ENCODE results near the gene NELFCD.
"Not testable (repeated sequence)": the region's sequence is repeated elsewhere in the genome, so short reads cannot be mapped to it uniquely, and the experiment has no call there.

NELFCD gene

DNA sequence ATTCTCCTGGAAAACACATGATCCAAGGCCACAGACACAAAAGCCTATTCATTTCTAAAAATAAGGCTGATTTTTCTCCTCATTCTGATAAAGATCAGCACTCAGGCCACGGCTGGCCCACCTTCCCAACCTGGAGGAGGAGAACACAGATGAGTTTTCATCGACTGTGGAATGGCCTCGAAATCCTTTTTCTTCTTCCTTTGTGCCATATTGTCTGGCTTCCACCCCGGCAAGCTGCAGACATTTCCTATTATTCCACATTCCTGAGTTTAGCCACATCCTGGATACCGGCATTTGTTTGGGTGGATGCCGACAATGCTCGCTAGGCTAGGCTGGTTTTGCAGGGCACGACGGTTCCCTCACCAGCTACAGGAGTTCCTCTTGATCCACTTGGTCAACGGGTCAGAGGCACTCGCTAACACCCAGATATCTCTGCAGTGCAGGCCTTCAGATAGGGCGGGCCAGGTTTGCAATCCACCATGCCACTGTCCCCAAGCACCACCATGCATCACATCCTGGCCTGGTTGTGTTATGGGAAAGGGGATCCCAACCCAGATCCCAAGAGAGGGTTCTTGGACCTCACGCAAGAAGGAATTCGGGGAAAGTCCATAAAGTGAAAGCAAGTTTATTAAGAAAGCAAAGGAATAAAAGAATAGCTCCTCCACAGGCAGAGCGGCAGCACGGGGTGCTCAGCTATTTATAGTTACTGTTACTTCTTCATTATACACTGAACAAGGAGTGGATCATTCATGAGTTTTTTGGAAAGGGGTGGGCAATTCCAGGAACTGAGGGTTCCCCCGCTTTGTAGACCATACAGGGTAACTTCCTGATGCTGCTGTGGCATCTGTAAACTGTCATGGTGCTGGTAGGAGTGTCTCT, 30.2 kb downstream of the NELFCD start:
- no peak for DNase-seq

DNA sequence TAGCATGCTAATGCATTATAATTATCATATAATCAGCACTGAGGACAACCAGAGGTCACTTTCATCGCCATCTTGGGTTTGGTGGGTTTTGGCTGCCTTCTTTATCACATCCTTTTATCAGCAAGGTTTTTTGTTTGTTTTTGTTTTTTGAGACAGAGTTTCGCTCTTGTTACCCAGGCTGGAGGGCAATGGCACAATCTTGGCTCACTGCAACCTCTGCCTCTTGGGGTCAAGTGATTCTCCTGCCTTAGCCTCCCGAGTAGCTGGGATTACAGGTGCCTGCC, 30.8 kb downstream of the NELFCD start:
- not testable (repeated sequence) for DNase-seq

DNA sequence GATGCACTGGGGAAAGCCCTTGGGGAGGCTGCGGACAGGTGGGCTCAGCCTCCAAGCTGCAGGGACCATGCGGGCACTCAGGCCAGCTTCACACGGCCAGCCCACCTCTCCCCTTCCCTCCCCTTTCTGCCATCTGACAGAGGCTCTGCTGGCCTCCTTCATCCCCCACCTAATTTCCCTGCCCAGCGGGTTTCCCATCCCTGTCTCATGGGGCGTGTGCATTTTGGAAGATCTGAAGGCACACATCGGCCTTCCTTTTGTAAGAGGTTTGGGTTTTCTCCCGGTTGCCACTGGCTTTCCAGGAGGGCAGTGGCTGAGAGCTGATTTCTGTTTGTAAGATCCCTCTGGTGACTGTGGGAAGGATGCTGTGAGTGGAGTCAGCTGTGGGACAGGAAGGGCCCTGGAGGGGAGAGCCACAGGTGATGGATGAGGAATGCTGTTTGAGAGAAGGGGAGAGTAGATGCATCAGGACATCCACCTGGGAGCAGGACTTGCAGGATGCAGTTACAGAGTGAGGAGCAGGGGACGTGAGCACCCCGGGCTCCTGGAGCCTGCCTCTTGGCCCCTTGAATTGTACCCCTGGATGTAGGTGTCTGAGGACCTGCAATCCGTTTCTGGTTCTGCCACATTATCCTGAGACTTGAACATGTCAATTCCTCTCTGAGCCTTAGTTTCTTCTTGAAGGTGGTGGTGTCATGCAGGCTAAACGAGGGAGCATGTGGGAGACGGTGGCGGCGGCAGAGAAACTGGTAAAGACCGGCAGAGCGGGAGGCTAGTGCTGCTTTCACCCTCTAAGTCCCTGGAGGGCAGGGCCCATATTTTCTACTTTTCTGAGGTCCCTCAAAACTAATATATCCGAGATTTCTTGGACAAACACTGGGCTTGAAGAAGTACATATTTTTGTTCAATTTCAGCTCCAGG, 32.2 kb downstream of the NELFCD start:
- DNase-seq, result no peak

DNA sequence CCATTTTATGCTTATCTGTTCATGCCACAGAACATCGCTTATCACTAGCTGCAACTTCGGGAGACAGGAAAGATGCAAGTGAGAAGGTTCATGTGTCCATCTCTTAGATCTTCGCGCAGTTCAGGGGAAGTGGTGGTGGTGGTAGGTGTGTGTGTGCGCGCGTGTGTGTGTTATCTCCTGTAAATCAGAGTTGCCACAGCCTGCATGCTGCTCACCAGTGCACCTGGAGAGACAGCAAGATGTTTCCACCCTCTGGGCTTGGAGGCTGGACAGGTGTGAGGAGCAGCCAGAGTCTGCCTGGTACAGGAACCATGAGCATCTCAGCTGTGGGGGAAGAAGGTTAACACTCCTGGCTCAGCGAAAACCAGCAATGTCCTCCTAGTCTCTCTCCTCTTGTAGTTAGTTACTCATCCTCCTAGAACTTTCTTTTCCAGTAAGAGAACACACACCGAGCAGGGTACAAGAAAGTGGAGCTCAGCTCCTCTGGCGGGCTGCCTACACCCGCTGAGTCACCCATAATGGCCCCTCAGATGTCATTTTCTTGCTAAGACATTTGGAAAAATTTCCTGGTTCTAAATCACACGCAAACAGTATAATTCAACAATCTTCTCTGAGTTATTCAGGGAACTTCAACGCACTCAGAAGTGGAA, 33.0 kb downstream of the NELFCD start:
- no peak for DNase-seq

DNA sequence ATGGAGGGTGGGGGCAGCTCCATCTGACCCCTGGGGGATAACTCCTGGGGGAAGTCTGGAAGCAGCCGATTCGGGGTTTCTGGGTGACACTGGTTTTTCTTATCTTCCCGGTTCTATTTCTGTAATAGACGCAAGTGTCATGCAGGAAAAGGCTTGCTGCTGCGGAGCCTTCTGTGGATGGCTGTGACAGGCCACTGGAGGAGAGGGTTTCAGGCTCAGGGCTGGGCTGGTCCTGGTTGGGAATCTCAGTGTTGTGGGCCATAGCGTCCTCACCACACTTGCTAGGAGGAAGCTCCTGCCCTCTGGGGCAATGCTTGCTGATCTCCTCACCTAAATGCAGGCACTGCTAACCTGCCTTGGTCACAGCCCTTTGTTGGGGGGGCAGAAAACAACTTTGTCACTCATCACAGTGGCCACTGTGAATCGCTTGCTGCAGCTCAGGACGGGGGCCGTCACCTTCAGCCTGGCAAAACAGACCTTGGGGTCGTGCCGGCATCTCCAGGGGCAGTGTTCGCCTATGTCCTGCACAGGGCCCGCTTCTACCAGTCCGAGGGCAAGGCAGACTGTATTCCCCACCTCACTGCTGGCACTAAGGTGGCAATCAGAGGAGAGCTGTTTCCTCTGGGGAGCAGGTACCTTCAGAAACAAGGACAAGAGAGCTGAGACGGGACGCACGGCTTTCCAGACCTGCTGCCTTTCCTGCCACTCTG, 33.8 kb downstream of the NELFCD start:
- no peak for DNase-seq

DNA sequence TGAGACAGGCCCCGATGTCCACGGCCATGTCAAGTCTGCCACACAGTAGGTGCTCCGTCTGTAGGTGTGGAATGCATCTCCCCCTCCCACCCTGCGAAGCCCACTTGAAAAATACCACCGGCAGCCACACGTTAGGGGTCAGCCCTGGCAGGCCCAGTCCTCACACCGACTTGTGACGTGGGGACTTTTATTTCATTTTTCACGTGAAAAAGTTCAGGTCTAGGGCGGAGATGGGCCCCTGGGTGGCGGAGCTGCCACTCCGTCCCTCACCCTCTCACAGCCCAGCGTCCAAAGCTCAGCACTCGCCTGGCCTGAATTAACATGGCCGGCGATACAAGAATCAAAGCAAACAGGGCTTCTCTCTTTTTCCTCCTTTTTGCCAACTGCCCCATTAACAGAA, 34.4 kb downstream of the NELFCD start:
- no peak for DNase-seq

DNA sequence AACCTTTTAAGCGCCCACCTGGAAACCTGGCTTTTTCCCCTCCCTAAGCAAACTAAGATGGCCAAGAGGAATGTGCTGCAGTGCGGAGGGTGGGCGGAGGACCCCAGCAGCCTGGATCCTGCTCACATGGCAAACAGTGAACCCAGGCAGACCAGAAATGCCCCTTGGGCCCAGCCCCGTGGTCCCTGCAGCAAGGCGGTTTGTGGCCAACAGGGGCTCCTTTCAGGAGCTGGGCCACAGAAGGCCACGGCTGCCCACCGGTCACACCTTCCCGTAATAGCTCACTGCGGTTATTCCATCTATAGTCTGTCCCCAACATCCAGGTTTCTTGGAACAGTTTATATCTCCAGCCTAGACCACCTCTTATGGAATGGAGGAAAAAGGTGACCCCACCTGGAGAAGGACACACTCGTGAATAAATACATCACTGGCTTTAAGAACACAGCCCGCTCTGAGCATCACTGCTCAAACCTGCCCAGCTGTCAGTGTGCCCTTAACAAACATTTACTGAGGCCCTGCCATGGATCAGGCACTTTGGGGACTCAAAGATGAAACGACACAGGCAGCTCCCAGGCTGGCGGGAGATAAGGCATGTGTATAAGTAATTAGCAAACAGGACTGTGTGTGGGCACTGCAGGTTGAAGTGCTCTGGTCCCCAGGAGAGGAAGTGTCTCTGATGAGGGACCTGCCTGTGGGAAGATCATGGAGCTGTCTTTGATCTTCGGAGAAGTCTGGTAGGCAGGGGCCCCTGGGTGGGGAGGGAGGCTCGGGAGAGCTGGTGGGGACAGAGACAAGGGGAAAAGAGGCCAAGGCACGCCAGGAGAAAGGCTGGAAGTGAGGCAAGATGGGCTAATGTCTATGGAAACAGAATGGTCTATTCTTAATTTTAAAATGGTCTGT, 35.0 kb downstream of the NELFCD start:
- no peak for DNase-seq

DNA sequence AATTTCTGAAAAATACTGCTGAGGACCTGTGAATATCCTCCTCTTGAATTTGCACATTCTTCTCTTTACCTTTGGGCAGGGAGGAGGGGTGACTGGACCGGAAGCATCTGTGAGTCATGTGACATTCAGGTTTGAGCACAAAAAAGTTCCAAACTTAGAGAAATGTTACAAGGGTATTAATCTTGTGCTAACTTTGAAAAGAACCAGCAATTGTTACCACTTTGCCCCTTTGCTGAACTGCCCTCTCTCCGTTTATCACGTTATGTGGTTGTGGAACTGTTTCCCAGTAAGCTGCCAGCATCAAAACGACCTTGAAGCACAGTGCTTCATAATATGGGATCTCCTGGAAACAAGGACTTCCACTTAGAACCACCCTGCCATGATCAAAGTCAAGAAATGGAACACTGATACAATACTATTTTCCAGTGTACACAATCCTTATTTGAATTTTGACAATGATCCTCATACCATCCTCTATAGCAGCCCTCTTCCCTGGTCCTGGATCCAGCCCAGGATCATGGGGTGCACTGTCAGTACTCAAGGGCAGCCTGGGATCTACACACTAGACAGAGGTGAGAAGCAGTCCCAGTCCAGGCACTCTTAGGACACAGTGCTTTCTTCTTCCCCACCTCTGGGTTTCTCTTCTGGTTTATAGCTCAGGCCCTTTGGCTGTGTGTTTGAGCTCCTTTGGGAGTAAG, 35.9 kb downstream of the NELFCD start:
- DNase-seq, result no peak

DNA sequence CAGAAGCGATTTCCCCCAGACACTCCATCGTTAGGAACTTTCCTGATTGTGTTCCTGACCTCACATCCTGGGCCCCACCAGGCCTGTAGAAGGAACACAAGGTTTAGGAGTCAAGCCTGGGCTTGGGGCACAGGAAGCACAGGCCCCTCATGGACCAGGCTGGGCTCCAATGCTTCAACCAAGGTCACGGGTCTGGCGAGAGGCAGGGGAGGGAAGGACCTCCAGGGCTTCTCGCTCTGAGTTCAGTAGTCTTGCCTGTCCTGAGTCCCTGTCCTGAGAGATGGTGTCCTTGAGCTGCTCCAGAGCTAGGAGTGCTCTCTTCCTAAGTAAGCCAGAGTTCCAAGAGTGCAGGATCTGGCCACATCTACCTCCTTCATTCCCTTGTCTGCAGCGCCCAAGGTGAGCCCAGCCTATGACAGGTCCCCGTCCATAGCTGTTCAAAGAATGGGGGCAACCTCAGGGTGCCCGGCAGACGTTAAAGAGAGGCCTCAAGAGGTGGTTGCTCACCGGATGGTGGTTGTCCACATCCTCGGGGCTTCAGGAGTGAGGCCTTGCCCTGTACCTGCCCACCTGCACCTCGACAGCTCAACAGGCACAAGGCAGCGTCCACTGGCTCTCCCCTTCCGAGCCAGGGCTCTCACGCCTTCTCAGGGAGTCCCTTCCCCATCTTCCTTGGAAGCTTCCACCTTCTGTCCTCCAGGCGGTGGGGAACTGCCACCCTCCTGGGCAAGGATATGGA, 36.6 kb downstream of the NELFCD start:
- DNase-seq, result no peak

DNA sequence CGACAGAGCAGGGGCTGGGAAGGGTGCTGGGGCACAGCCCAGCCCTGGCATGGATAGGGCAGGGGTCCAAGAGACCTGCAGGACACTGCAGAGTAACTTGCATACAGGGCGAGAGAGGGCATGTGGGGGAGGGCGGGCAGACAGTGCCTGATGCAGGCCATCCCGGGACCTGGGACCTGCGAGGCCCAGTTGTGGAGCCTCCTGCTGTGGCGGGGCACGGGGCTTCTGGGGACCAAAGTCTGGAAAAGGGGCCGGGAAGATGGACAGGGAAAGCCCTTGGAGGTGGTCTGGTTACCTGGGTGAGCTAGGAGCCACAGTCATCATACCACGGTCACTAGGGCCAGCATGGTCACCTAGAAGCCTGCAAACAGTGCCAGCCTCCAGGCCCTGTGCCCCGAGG, 37.8 kb downstream of the NELFCD start:
- no peak for DNase-seq

DNA sequence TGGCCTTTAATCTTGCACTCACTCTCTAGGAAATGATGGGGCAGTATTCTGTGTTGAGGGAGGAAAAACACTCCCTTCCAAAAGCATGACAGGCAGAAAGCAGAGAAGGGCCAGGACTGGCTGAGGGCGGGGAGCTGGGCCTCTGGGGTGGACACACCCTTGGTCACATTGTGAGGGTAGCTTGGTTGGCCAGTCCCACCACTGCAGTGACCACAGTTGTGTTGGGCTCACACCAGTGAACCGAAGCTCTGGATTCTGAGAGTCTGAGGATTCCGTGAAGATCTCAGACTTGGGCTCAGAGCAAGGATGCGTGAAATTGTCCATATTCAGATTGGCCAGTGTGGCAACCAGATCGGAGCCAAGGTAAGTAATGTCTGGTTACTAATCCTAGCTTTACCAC, 38.2 kb downstream of the NELFCD start, which contains the start of gene TUBB1:
TSS of gene TUBB1 (plus strand) at position 213 of the 400 bp plus-strand sequence. CDS start at position 307, 94 bp downstream.
- DNase-seq, result no peak

DNA sequence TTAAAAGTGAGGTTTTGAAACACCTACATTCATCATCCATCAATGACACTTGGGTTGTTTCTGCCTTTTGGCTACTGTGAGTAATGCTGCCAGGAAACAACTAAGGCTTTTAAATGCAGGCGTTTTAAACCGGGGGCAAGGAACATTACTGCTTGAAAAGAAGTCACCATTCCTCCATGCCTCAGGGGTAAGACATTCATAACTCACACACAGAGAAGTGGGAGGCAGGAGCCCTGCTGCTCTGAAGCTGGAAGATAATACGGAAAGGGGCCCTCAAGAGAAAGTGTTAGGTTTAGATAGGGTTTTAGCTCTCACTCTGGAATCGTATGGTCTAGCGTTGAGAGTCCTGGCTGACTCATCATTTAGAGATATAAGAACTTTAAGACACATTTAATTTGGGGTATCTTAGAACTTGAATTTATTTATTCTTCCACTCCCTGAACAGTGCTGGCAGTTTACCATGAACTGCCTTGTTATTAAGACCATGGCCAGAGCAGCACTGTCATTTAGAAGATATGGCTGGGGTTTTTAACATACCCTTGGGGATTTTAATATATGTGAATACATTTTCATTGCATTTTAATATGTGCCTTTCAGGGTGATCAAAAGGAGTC, 40.0 kb downstream of the NELFCD start:
- no peak for DNase-seq

DNA sequence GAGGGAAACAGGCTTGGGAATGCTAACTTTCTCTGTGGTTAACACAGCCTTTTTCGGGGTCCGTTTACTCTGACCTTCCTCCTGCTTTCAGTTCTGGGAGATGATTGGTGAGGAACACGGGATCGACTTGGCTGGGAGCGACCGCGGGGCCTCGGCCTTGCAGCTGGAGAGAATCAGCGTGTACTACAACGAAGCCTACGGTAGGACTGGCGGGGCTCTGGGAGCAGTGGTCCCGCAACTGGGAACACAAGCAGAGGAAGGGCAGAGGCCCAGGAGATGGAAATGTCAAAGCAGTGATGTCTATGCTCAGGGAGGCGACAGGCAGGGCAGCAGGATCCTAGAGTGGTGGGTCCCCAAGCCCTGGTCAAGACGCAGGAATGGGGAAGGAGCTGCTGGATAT, 41.7 kb downstream of the NELFCD start:
- DNase-seq, result no peak

DNA sequence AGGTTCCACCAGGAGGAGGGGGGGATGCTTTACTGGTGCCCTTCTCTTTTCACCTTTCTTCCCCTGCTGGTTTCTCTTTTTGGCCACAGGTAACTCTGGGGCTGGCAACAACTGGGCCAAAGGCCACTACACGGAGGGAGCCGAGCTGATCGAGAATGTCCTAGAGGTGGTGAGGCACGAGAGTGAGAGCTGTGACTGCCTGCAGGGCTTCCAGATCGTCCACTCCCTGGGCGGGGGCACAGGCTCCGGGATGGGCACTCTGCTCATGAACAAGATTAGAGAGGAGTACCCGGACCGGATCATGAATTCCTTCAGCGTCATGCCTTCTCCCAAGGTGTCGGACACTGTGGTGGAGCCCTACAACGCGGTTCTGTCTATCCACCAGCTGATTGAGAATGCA, 42.6 kb downstream of the NELFCD start:
- no peak for DNase-seq

DNA sequence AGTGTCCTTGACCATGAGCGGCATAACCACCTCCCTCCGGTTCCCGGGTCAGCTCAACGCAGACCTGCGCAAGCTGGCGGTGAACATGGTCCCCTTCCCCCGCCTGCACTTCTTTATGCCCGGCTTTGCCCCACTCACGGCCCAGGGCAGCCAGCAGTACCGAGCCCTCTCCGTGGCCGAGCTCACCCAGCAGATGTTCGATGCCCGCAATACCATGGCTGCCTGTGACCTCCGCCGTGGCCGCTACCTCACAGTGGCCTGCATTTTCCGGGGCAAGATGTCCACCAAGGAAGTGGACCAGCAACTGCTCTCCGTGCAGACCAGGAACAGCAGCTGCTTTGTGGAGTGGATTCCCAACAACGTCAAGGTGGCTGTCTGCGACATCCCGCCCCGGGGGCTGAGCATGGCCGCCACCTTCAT, 43.1 kb downstream of the NELFCD start:
- no peak for DNase-seq

DNA sequence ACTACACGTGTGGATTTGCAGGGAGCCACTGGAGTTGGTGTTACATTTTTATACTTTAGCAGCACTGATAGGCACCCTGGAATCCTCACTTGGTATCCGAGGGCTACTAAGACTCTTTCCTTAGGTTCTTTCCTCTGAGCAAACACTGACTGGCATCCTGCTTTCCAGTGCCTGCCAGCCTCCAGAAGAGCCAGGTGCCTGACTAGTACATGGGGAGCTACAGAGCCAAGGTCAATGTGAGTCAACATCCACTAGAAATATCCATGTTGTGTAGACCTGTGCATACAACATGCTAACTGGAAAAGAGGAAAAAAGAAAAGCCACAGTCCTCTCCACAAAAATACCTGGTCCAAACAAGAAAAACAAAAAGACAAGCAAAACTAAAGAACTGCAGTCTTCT, 44.0 kb downstream of the NELFCD start:
- DNase-seq, result no peak

DNA sequence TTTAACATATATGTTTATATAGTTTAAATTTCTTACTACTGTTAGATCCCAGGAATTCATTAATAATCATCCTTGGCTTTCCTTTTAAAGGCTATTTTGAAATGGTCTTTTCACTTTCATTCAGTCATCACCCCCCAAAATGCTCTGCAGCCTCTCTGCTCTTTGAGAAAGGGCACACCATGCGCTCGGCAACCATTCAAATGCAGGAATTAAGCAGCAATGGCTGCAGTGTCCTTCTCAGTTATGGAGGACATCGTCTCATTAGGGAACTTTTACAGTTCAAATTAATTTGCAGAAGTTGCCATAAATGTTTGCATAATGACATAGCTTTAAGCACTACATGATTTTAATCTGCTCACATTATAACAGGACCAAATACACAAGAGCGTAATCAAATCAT, 44.5 kb downstream of the NELFCD start:
- DNase-seq, result no peak

DNA sequence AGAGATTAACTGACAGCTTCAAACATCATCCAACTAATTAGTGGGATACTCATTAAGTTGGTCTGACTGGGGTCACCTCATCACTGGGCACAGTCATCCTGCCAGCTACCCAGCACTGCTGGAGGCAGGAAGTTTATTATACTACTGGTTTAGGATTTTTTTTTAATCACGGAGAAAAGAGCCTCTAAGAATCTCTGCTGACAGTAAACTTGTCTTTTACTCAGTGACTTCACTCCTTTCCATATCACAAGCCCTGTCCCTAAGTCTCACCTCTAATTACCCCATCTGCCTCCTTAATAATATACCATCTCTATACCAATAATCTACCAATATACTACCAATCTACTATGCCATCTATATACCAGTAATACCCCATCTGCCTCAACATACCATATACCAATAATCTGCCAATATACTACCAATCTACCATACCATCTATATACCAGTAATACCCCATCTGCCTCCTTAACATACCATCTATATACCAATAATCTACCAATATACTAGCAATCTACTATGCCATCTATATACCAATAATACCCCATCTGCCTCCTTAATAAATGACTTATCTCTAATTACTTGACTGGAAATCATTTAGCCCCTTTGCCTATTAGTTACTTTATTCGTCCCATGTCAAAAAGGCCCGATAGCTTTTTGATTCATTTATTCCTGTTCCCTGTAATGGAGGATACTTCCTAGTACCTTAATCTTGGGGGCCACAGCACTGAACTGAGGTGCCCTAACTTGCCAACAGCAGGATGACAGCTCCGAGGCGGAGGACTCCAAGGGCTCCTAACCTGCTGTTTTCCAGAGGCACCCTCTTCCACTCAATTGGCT, 46.1 kb downstream of the NELFCD start:
- DNase-seq, result no peak

DNA sequence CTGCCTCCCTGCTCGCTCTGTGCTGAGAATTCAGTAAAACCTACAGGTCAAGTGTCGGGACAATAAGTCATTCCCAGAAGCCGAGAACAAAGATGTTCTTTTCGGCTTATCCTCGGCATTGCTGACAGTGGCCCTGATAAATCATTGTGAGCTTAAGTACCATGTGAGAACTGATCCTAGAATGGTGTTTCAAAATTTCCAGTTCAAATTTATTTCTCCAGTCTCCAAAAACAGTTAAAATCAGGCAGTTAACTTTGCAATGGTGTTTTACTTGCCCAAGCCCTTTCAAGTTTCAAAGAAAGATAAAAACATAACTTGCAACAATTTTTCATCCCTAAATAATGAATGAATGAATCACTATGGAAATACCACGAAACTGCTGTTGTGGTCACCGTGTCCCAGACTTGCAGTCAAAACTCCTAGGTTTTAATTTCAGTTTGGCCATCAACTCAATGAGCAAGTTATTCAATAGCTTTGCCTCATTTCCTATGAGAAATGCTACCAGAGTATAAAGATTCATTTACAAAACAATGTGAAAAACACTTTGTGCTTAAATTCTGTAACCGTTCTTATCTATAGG, 46.8 kb downstream of the NELFCD start:
- DNase-seq, result no peak
